Astrocyte (in vitro differentiated cells and primary cell): ENCODE results near the gene VPS39. TPM values are rescaled to one million over a fixed set of nuclear protein-coding genes. Genes with fewer than 3 reads are reported as not detected.

Experiments used
- DNase-seq: peaks from one replicate; pipeline ENCODE4 v3.0.0-alpha.2; 2010; ENCODE audit warnings: low read depth
- FAIRE-seq: peaks from 2 replicates; lab custom pipeline; 2011; peaks lifted over from hg19 to GRCh38; lab: Jason Lieb, UNC
- H2AFZ ChIP-seq: 2 replicates; pipeline ENCODE4 v1.6.0; 2012; ENCODE audit warnings: low read depth, low read length, inconsistent platforms
- H3K27ac ChIP-seq: 2 replicates; pipeline ENCODE4 v1.5.1; 2011; ENCODE audit warnings: low read depth, low read length, inconsistent platforms
- H3K27me3 ChIP-seq: 2 replicates; pipeline ENCODE4 v1.6.0; 2011; ENCODE audit warnings: low read length, inconsistent platforms; ENCODE audit not compliant: insufficient read depth
- H3K36me3 ChIP-seq: 2 replicates; pipeline ENCODE4 v1.5.1; 2011; ENCODE audit warnings: low read length, inconsistent platforms; ENCODE audit not compliant: insufficient read depth
- H3K4me1 ChIP-seq: 2 replicates; pipeline ENCODE4 v1.5.1; 2011; ENCODE audit warnings: low read length, inconsistent platforms; ENCODE audit not compliant: insufficient read depth
- H3K4me2 ChIP-seq: 2 replicates; pipeline ENCODE4 v1.6.0; 2012; ENCODE audit warnings: low read length, inconsistent platforms
- H3K4me3 ChIP-seq: 2 replicates; pipeline ENCODE4 v1.5.1; 2011; ENCODE audit warnings: low read depth, mild to moderate bottlenecking, low read length, inconsistent platforms; ENCODE audit not compliant: insufficient read depth
- H3K79me2 ChIP-seq: 2 replicates; pipeline ENCODE4 v1.6.0; 2012; ENCODE audit warnings: mild to moderate bottlenecking, low read length, inconsistent platforms; ENCODE audit not compliant: insufficient read depth
- H3K9ac ChIP-seq: 2 replicates; pipeline ENCODE4 v1.6.0; 2012; ENCODE audit warnings: mild to moderate bottlenecking, low read length, inconsistent platforms
- H3K9me3 ChIP-seq: 2 replicates; pipeline ENCODE4 v1.5.1; 2012; ENCODE audit warnings: low read depth, mild to moderate bottlenecking, low read length, inconsistent platforms; ENCODE audit not compliant: insufficient read depth
- H4K20me1 ChIP-seq: 2 replicates; pipeline ENCODE4 v1.6.0; 2012; ENCODE audit warnings: low read length, inconsistent platforms; ENCODE audit not compliant: insufficient read depth
- H3K27ac Mint-ChIP-seq: one replicate; pipeline ENCODE4 v1.8.0; 2021; ENCODE audit warnings: mild to moderate bottlenecking, mixed read lengths; ENCODE audit not compliant: unreplicated experiment
- H3K27me3 Mint-ChIP-seq: one replicate; pipeline ENCODE4 v1.8.0; 2021; ENCODE audit warnings: low read depth, mixed read lengths; ENCODE audit not compliant: unreplicated experiment
- H3K36me3 Mint-ChIP-seq: one replicate; pipeline ENCODE4 v1.8.0; 2021; ENCODE audit warnings: low read depth, mixed read lengths; ENCODE audit not compliant: unreplicated experiment
- H3K4me1 Mint-ChIP-seq: one replicate; pipeline ENCODE4 v1.8.0; 2021; ENCODE audit warnings: low read depth, mixed read lengths; ENCODE audit not compliant: unreplicated experiment
- H3K4me3 Mint-ChIP-seq: one replicate; pipeline ENCODE4 v1.8.0; 2021; ENCODE audit warnings: mild to moderate bottlenecking, moderate library complexity, mixed read lengths; ENCODE audit not compliant: unreplicated experiment
- H3K9me3 Mint-ChIP-seq: one replicate; pipeline ENCODE4 v1.8.0; 2021; ENCODE audit warnings: mild to moderate bottlenecking, mixed read lengths; ENCODE audit not compliant: unreplicated experiment
- EZH2 ChIP-seq: IDR thresholded peaks from 2 replicates; pipeline ENCODE4 v1.6.1; 2012; ENCODE audit warnings: mild to moderate bottlenecking, low read length, inconsistent platforms; ENCODE audit not compliant: insufficient read depth
- total RNA-seq: library from RNA; stranded (reverse); gene quantifications from 2 replicates; pipeline ENCODE4 v1.2.1, GENCODE V29; 2021
- TF ChIP-seq, protein P1 (sequence below): IDR thresholded peaks from 2 replicates; pipeline ENCODE4 v1.5.1; 2011; ENCODE audit warnings: low read depth, mild to moderate bottlenecking, inconsistent platforms, low read length, moderate library complexity; ENCODE audit not compliant: insufficient read depth

Gene VPS39
- total RNA-seq, 1 donor from 2014 or later: 60.6 TPM

- peaks cover 29% of the 10 kb centered on the region for H3K36me3 Mint-ChIP-seq
These were observed 16.3 kb downstream of the VPS39 start for GRCh38 chr15:42191610-42192346.

GRCh38 chr15:42190370-42190769 is 17.7 kb downstream of the VPS39 start:
- TF ChIP-seq EZH2: no peak
- TF ChIP-seq, protein P1, sequence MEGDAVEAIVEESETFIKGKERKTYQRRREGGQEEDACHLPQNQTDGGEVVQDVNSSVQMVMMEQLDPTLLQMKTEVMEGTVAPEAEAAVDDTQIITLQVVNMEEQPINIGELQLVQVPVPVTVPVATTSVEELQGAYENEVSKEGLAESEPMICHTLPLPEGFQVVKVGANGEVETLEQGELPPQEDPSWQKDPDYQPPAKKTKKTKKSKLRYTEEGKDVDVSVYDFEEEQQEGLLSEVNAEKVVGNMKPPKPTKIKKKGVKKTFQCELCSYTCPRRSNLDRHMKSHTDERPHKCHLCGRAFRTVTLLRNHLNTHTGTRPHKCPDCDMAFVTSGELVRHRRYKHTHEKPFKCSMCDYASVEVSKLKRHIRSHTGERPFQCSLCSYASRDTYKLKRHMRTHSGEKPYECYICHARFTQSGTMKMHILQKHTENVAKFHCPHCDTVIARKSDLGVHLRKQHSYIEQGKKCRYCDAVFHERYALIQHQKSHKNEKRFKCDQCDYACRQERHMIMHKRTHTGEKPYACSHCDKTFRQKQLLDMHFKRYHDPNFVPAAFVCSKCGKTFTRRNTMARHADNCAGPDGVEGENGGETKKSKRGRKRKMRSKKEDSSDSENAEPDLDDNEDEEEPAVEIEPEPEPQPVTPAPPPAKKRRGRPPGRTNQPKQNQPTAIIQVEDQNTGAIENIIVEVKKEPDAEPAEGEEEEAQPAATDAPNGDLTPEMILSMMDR: no peak
- Histone ChIP-seq H3K4me3 (no peak overlapping the region), H3K79me2 (peaks cover 13% of the 10 kb centered on the region), H3K9me3 (no peaks in the 10 kb centered on the region), H3K4me1 (no peaks in the 10 kb centered on the region), H3K27ac (no peak overlapping the region), H2AFZ (no peak overlapping the region), H4K20me1 (peaks cover 10% of the 10 kb centered on the region), H3K9ac (no peak overlapping the region), H3K4me2 (no peak overlapping the region), H3K27me3 (no peaks in the 10 kb centered on the region), H3K36me3 (peaks cover 45% of the 10 kb centered on the region)
- DNase-seq (no peak), FAIRE-seq (no peak)
- H3K4me3 Mint-ChIP-seq: no peak overlapping the region
- H3K27me3 Mint-ChIP-seq: no peaks in the 10 kb centered on the region
- no peaks in the 10 kb centered on the region for H3K9me3 Mint-ChIP-seq
- peaks cover 2% of the 10 kb centered on the region for H3K4me1 Mint-ChIP-seq
- no peak overlapping the region for H3K27ac Mint-ChIP-seq
- peaks cover 27% of the 10 kb centered on the region for H3K36me3 Mint-ChIP-seq

More at GRCh38 chr15:42191610-42192346, 16.3 kb downstream of the VPS39 start:
- no peak overlapping the region for H3K4me2 ChIP-seq
- H3K36me3 ChIP-seq: peaks cover 32% of the 10 kb centered on the region
- peaks cover 13% of the 10 kb centered on the region for H3K79me2 ChIP-seq
- H3K27ac ChIP-seq: no peak overlapping the region
- FAIRE-seq: no peak
- H3K4me3 ChIP-seq: no peak overlapping the region
- TF ChIP-seq EZH2: no peak
- TF ChIP-seq, protein P1: no peak
- Mint-ChIP-seq H3K27me3 (no peaks in the 10 kb centered on the region), H3K4me1 (peaks cover 2% of the 10 kb centered on the region), H3K4me3 (no peak overlapping the region), H3K27ac (no peak overlapping the region), H3K9me3 (peaks cover 3% of the 10 kb centered on the region)
- no peak overlapping the region for H3K9ac ChIP-seq
- H3K9me3 ChIP-seq: no peaks in the 10 kb centered on the region
- peaks cover 10% of the 10 kb centered on the region for H4K20me1 ChIP-seq
- no peaks in the 10 kb centered on the region for H3K27me3 ChIP-seq
- no peaks in the 10 kb centered on the region for H3K4me1 ChIP-seq
- no peak for DNase-seq
- no peak overlapping the region for H2AFZ ChIP-seq

DNA sequence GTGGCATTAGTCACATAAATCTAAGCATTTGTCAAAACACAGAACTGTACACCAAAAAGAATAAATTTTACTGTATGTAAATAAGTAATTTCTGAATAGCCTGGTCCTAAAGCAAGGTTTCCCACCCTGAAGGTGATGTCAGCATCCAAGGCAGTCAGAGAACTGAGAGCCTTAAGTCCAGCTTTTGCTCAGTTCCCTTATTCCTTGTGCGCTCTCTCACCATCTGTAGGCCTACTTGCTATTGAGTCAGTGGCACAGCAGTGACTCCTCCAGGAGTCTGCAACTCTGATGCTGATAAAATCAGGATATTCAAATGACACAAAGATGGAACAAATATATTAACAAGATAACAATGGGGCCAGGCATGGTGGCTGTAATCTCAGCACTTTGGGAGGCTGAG is 22.3 kb downstream of the VPS39 start:
- no peak overlapping the region for H3K9ac ChIP-seq
- no peaks in the 10 kb centered on the region for H3K9me3 ChIP-seq
- H3K9me3 Mint-ChIP-seq: no peaks in the 10 kb centered on the region
- no peaks in the 10 kb centered on the region for H3K79me2 ChIP-seq
- H3K36me3 Mint-ChIP-seq: peaks cover 29% of the 10 kb centered on the region
- DNase-seq (no peak), FAIRE-seq (no peak)
- no peak overlapping the region for H3K4me3 ChIP-seq
- no peaks in the 10 kb centered on the region for H3K27me3 ChIP-seq
- H3K4me1 ChIP-seq: no peaks in the 10 kb centered on the region
- H3K4me1 Mint-ChIP-seq: no peaks in the 10 kb centered on the region
- no peaks in the 10 kb centered on the region for H4K20me1 ChIP-seq
- no peak overlapping the region for H3K27ac Mint-ChIP-seq
- H3K4me3 Mint-ChIP-seq: no peak overlapping the region
- peaks cover 58% of the 10 kb centered on the region for H3K36me3 ChIP-seq
- H3K4me2 ChIP-seq: no peak overlapping the region
- H3K27me3 Mint-ChIP-seq: no peaks in the 10 kb centered on the region
- no peak overlapping the region for H3K27ac ChIP-seq
- no peak for TF ChIP-seq EZH2
- TF ChIP-seq, protein P1: no peak
- H2AFZ ChIP-seq: no peak overlapping the region
